GM18867 (cell line): Measurements from ENCODE around the gene TNXB.
"Not testable (repeated sequence)": the region's sequence is repeated elsewhere in the genome, so short reads cannot be mapped to it uniquely, and the experiment has no call there.

Experiments
- ATAC-seq: cut with Tn5 transposase; IDR thresholded peaks from one replicate; pipeline ENCODE4 v1.9.1; 2021; ENCODE audit warnings: mild to moderate bottlenecking, moderate library complexity; ENCODE audit not compliant: unreplicated experiment

TNXB gene

GRCh38 chr6:32086661-32087573 is 22.2 kb downstream of the TNXB start:
- ATAC-seq: no peak

- ATAC-seq: no peak
These were observed 23.2 kb downstream of the TNXB start for GRCh38 chr6:32085759-32086459.

GRCh38 chr6:32084780-32085179 is 24.4 kb downstream of the TNXB start:
- ATAC-seq: no peak

GRCh38 chr6:32083812-32084768 is 25.0 kb downstream of the TNXB start:
- ATAC-seq: no peak

GRCh38 chr6:32082935-32083334 is 26.2 kb downstream of the TNXB start:
- no peak for ATAC-seq

- no peak for ATAC-seq
These were observed 26.7 kb downstream of the TNXB start for GRCh38 chr6:32082478-32082877.

GRCh38 chr6:32081168-32081990 is 27.8 kb downstream of the TNXB start:
- no peak for ATAC-seq

- no peak for ATAC-seq
These were observed 29.4 kb downstream of the TNXB start for GRCh38 chr6:32079566-32080290.

GRCh38 chr6:32076321-32076809 is 32.8 kb downstream of the TNXB start:
- no peak for ATAC-seq

GRCh38 chr6:32075781-32076180 is 33.4 kb downstream of the TNXB start:
- no peak for ATAC-seq

- no peak for ATAC-seq
These were observed 34.1 kb downstream of the TNXB start for GRCh38 chr6:32074996-32075532.

GRCh38 chr6:32073613-32074012 is 35.5 kb downstream of the TNXB start:
- ATAC-seq: no peak

- ATAC-seq: no peak
These were observed 36.0 kb downstream of the TNXB start for GRCh38 chr6:32073101-32073500.

- ATAC-seq: no peak
These were observed 38.2 kb downstream of the TNXB start for GRCh38 chr6:32070814-32071543.

- ATAC-seq: no peak
These were observed 39.1 kb downstream of the TNXB start for GRCh38 chr6:32069878-32070515.

GRCh38 chr6:32069460-32069859 is 39.7 kb downstream of the TNXB start:
- ATAC-seq: no peak

GRCh38 chr6:32068867-32069266 is 40.3 kb downstream of the TNXB start:
- ATAC-seq: no peak

- ATAC-seq: not testable (repeated sequence)
These were observed 40.8 kb downstream of the TNXB start for GRCh38 chr6:32068315-32068714.
